RWPE2 (cell line): ENCODE data around the gene GRM4.

ENCODE experiments used
- ATAC-seq: fragments of 200-7000 bp; cut with Tn5 transposase; 3 replicates; pipeline ENCODE4 v1.9.1; 2021; ENCODE audit warnings: low read depth
- DNase-seq: peaks from one replicate; pipeline ENCODE4 v3.0.0-alpha.2; 2020; ENCODE audit warnings: low spot score
- H3K27ac ChIP-seq: fragments of 450-650 bp; 2 replicates; pipeline ENCODE4 v1.5.1; 2017; ENCODE audit warnings: mild to moderate bottlenecking; ENCODE audit not compliant: poor library complexity, severe bottlenecking
- H3K27me3 ChIP-seq: fragments of 250-450 bp; sonication (Bioruptor Pico); 2 replicates; pipeline ENCODE4 v1.5.1; 2021; ENCODE audit warnings: mild to moderate bottlenecking, moderate library complexity; ENCODE audit not compliant: insufficient read depth, poor library complexity, severe bottlenecking
- H3K36me3 ChIP-seq: fragments of 250-450 bp; sonication (Bioruptor Pico); 2 replicates; pipeline ENCODE4 v1.5.1; 2020; ENCODE audit warnings: low read depth, mild to moderate bottlenecking, moderate library complexity
- H3K4me1 ChIP-seq: fragments of 250-450 bp; sonication (Bioruptor Pico); 2 replicates; pipeline ENCODE4 v1.5.1; 2021; ENCODE audit warnings: mild to moderate bottlenecking, moderate library complexity; ENCODE audit not compliant: insufficient read depth, poor library complexity, severe bottlenecking
- H3K4me3 ChIP-seq: fragments of 250-450 bp; sonication (Bioruptor Pico); 2 replicates; pipeline ENCODE4 v1.5.1; 2021; ENCODE audit warnings: mild to moderate bottlenecking, moderate library complexity; ENCODE audit not compliant: severe bottlenecking
- H3K9me3 ChIP-seq: fragments of 250-450 bp; sonication (Bioruptor Pico); 2 replicates; pipeline ENCODE4 v1.5.1; 2021; ENCODE audit warnings: mild to moderate bottlenecking, moderate library complexity; ENCODE audit not compliant: severe bottlenecking
- TF ChIP-seq, protein P1 (sequence below): fragments of 450-650 bp; IDR thresholded peaks from one replicate; pipeline ENCODE4 v1.5.1; 2017; ENCODE audit warnings: mild to moderate bottlenecking, moderate library complexity; ENCODE audit not compliant: poor library complexity, severe bottlenecking

Gene GRM4

DNA sequence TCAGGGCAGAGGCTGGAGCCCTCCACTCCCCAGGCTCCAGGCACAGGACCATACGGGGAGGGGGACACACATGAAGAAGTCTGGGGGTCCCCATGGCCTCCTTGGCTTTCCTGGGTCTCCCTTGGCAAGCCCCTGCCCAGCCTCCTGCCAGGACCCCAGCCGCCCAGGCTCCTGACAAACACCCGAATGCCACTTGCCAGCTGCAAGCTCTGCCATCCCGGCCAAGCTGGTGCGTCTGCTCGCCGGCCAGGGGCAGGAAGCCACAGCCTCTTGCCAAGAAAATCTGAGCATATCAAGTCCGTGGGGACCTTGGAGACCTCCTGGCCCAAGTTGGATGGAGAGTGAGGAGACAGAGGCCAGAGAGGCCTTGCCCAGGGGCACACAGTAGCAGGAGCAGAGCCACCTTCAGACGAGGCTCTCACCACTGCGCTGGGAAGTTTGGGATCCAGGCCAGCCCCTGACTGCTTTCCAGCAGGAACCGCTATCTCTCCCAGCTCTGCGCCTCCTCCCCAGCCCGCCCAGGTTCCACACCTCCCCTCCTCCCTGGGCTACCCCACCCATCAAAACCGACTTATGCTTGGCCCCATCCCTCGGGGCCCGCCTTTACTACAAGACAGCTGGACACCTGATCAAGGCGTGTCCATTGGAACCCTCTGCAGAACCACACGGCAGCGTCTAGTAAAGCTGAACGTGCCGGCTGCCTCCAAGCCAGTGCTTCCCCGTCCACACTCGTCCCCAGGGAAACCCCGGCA is 80.2 kb downstream of the GRM4 start:
- no peaks in the 10 kb centered on the region for H3K9me3 ChIP-seq
- no peak overlapping the region for H3K27ac ChIP-seq
- H3K36me3 ChIP-seq = no peaks in the 10 kb centered on the region
- H3K27me3 ChIP-seq = peaks cover 30% of the 10 kb centered on the region
- ATAC-seq (peak; percentile 24; the same call in 1 of the 3 replicates), DNase-seq (no peak)
- H3K4me1 ChIP-seq = no peaks in the 10 kb centered on the region
- TF ChIP-seq, protein P1, sequence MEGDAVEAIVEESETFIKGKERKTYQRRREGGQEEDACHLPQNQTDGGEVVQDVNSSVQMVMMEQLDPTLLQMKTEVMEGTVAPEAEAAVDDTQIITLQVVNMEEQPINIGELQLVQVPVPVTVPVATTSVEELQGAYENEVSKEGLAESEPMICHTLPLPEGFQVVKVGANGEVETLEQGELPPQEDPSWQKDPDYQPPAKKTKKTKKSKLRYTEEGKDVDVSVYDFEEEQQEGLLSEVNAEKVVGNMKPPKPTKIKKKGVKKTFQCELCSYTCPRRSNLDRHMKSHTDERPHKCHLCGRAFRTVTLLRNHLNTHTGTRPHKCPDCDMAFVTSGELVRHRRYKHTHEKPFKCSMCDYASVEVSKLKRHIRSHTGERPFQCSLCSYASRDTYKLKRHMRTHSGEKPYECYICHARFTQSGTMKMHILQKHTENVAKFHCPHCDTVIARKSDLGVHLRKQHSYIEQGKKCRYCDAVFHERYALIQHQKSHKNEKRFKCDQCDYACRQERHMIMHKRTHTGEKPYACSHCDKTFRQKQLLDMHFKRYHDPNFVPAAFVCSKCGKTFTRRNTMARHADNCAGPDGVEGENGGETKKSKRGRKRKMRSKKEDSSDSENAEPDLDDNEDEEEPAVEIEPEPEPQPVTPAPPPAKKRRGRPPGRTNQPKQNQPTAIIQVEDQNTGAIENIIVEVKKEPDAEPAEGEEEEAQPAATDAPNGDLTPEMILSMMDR = no peak
- H3K4me3 ChIP-seq = no peak overlapping the region

DNA sequence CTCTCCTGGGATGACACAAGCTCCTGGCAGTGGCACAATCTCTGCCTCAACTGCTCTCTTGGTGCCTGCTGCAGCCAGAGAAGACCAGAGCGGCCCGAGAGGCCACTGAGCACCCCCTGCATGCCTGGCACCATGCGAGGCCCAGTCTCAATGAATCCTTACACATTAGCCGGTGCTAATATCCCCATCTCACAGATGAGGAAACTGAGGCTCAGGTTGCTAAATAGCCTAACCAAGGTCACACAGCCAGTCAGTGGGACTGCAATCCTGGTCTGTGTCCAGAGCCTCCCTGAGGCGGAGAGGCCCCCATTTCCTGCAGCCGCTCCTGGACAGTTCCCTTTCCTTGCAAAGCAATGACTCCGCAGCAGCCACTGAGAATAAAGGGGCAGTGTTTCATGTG is 81.2 kb downstream of the GRM4 start:
- H3K9me3 ChIP-seq = no peaks in the 10 kb centered on the region
- no peaks in the 10 kb centered on the region for H3K36me3 ChIP-seq
- H3K27me3 ChIP-seq = peaks cover 30% of the 10 kb centered on the region
- H3K4me3 ChIP-seq = no peak overlapping the region
- TF ChIP-seq, protein P1 = no peak
- no peaks in the 10 kb centered on the region for H3K4me1 ChIP-seq
- no peak for DNase-seq
- no peak overlapping the region for H3K27ac ChIP-seq
- ATAC-seq = no peak

DNA sequence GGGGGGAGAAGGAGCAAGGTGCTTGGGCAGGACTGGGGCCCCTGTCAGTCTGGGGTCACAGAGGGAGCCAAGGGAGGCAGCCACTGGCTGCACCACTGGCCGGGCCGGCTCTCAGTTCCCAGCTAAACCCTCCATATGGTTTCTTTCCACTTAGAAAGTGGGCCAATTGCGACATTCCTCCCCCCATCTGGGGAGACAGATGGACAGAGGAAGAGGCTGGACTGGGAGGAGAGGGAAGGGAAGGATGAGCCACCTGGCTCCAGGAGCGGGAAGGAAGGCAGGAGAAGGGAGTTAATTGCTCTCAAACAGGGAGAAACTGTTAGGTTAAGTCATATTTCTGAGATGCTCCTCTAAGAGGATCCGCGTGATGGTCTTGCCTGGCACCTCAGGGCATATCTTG is 82.2 kb downstream of the GRM4 start:
- H3K4me1 ChIP-seq = no peaks in the 10 kb centered on the region
- TF ChIP-seq, protein P1 = no peak
- no peak overlapping the region for H3K4me3 ChIP-seq
- no peak for ATAC-seq
- H3K36me3 ChIP-seq = no peaks in the 10 kb centered on the region
- no peak overlapping the region for H3K27ac ChIP-seq
- DNase-seq = no peak
- peaks cover 30% of the 10 kb centered on the region for H3K27me3 ChIP-seq
- no peaks in the 10 kb centered on the region for H3K9me3 ChIP-seq

DNA sequence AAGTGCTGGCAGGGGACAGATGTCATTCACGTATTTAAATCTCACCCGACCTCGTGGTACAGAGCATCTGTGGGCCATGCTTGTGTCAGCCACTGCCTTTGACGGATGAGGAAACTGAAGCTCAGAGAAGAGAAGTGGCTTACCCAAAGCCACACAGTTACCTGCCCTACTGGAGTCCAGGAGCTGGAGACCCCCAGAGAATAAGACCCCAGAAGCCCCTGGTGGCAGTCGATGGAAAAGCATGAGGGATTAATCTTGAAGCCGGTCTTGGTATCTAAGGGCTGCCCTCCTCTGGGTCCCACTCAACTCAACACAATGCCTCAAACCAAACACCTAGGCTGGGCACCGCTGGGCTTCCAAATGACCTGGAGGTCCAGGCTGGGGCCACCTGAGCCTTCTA is 83.1 kb downstream of the GRM4 start:
- H3K4me1 ChIP-seq = no peaks in the 10 kb centered on the region
- H3K9me3 ChIP-seq = no peaks in the 10 kb centered on the region
- no peaks in the 10 kb centered on the region for H3K36me3 ChIP-seq
- H3K4me3 ChIP-seq = no peak overlapping the region
- H3K27ac ChIP-seq = no peak overlapping the region
- ATAC-seq = no peak
- peaks cover 30% of the 10 kb centered on the region for H3K27me3 ChIP-seq
- TF ChIP-seq, protein P1 = no peak
- no peak for DNase-seq

DNA sequence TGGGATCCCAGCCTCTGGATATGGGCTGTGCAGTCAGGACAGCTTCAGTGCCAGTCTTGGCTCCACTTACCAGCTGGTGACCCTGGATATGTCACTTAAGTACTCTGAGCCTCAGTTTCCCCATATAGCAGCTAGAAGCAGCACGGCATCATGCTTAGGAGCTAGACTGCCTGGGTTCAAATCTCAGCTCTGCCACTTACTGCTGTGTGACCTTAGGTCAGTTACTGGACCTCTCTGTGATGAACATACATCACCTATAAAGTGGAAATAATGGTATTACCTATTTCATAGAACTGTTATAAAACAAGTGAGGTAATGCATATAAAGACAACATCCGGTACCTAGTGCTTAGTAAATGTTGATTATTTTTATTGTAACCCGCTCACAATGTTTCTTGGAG is 83.7 kb downstream of the GRM4 start:
- H3K27ac ChIP-seq = no peak overlapping the region
- no peaks in the 10 kb centered on the region for H3K9me3 ChIP-seq
- H3K36me3 ChIP-seq = no peaks in the 10 kb centered on the region
- no peak overlapping the region for H3K4me3 ChIP-seq
- no peak for DNase-seq
- TF ChIP-seq, protein P1 = no peak
- H3K27me3 ChIP-seq = peaks cover 30% of the 10 kb centered on the region
- no peak for ATAC-seq
- H3K4me1 ChIP-seq = no peaks in the 10 kb centered on the region
